ENCODE measurements around the gene S100A9. TPM values are rescaled to one million over a fixed set of nuclear protein-coding genes. Genes with fewer than 3 reads are reported as not detected.

The S100A9 gene
- total and polyA plus RNA-seq, 2 experiments from 2014 or later = not detected

GRCh38 chr1:153360592-153361479, 3.2 kb downstream of the S100A9 start:
- Mint-ChIP-seq H3K9me3 (no peaks in the 10 kb centered on the region), H3K27ac (no peak overlapping the region), H3K27me3 (ENCODE audit: insufficient read depth, low read depth, poor library complexity) (peaks cover 5% of the 10 kb centered on the region), H3K4me1 (peaks cover 8% of the 10 kb centered on the region; the same call in 1 of the 3 replicates), H3K36me3 (ENCODE audit: low read depth) (no peaks in the 10 kb centered on the region), H3K4me3 (no peak overlapping the region)
- Histone ChIP-seq H3K79me2 (replicated peaks; ENCODE audit: insufficient read depth) (no peaks in the 10 kb centered on the region), H3K27ac (ENCODE audit: low read depth) (no peak overlapping the region), H3K9me2 (ENCODE audit: insufficient read depth) (no peaks in the 10 kb centered on the region; the same call in 1 of the 2 replicates), H3K4me3 (no peak overlapping the region), H4K20me1 (replicated peaks; ENCODE audit: insufficient read depth) (no peaks in the 10 kb centered on the region), H3K4me2 (no peak overlapping the region), H3K4me1 (ENCODE audit: insufficient read depth) (no peaks in the 10 kb centered on the region), H3F3A (replicated peaks; ENCODE audit: low read depth) (no peaks in the 10 kb centered on the region), H3K27me3 (ENCODE audit: insufficient read depth) (no peaks in the 10 kb centered on the region), H2AFZ (no peak overlapping the region), H3K36me3 (ENCODE audit: insufficient read depth) (no peaks in the 10 kb centered on the region)
- no peak for DNase-seq (ENCODE audit: low spot score)
- TF ChIP-seq ZNF462 (CRISPR knock-in tag; IDR thresholded peaks at IDR 0.05) (no peak), JUNB (IDR thresholded peaks at IDR 0.05; ENCODE audit: unreplicated experiment) (no peak), NANOG (IDR thresholded peaks at IDR 0.05; ENCODE audit: borderline replicate concordance) (no peak), CTCF (conservative IDR thresholded peaks at IDR 0.05; ENCODE audit: low read depth in 2 of 2) (no peak), STAT1 (IDR thresholded peaks at IDR 0.05; ENCODE audit: unreplicated experiment) (no peak), ZNF331 (CRISPR knock-in tag; IDR thresholded peaks at IDR 0.05; ENCODE audit: low read depth) (no peak), EZH2phosphoT487 (IDR thresholded peaks at IDR 0.05; ENCODE audit: unreplicated experiment) (no peak), EZH2 (IDR thresholded peaks at IDR 0.05; ENCODE audit: low read depth, unreplicated experiment) (no peak), POLR2AphosphoS5 (IDR thresholded peaks at IDR 0.05; ENCODE audit: low read depth) (no peak), ZNF114 (CRISPR knock-in tag; IDR thresholded peaks at IDR 0.05) (no peak), REST (IDR thresholded peaks at IDR 0.05; ENCODE audit: unreplicated experiment) (no peak), ETS1 (IDR thresholded peaks at IDR 0.05) (no peak), CREB1 (CRISPR knock-in tag; IDR thresholded peaks at IDR 0.05; ENCODE audit: low read depth) (no peak)
- no peak for ATAC-seq
